SW480 (cell line): Measurements from ENCODE around the gene ANKS1B.

Source experiments
- DNase-seq: peaks from one replicate; pipeline ENCODE4 v3.0.0-alpha.2; 2016; ENCODE audit warnings: low spot score

Gene ANKS1B

DNA sequence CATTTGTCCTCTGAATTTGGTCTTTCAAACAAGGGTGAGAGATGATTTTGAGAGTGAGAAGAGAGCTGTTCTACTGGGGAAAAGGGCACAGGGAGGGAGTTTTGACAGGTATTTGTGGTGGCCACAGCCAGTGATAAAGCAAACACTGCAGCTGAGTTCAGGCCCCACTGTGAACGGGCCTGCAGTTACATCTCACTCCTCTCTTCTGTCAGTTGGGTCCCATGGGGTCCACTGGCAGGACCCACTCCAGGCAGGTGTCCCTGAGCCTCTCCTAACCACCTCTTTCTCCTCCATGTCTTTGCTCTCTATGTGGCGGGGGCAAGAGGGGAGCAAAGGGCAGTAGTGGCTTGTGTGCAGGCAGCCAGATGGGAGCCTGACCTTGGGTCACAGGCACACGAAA is 1044.8 kb downstream of the ANKS1B start:
- no peak for DNase-seq

DNA sequence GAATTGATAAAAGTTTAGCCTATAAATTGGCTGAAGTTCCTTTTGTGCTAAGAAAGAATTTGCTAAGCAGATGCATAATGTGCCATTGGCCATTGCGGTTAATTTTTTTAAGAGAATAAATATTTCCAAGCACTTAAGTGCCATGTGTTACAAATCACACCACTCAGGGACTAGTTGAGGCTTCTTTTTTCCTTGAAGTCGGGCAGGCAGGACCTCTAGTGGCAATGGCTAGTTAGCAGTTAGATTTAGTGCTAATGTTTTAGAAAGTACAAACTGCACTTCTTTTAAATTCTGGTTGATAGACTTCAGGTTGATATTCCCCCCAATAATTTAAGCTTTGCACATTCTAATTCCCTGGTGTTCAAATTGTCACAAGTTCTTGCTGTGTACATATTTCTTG is 1045.4 kb downstream of the ANKS1B start:
- DNase-seq, result peak; percentile 30

DNA sequence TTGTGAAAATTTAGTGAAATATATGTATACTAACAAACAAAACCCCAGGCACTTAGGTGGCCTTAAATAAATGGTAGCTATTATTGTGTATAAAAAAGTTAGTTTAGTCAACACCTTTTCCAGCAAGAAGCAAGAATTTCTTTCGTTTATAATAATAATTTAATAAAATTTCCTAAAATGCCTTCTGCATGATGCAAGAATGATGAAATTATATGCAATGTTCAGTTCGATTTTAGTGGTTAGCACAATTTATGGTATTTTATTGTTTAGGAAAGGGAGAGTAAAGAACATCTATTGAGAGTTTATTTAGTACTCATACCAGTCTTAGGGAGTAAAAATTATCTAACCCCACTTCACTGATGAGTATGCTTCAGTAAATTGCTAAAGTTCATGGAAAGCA is 1048.9 kb downstream of the ANKS1B start:
- no peak for DNase-seq

DNA sequence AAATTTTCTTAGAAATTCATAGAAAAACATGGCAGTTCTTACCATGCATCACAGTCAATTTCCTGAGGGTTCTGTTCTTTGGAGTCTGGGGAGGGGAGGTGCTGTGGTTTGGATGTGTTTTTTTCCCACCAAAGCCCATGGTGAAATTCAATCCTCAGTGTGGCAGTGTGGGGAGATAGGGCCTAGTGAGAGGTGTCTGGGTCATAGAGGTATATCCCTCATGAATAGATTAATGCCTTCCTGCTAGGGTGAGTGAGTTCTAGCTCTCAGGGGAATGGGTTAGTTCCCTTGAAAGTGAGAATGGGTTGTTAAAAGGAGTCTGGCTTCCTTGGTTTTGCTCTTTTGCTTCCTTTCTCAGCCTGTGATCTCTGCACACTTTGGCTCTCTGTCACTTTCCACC is 1061.9 kb downstream of the ANKS1B start:
- DNase-seq, result no peak

DNA sequence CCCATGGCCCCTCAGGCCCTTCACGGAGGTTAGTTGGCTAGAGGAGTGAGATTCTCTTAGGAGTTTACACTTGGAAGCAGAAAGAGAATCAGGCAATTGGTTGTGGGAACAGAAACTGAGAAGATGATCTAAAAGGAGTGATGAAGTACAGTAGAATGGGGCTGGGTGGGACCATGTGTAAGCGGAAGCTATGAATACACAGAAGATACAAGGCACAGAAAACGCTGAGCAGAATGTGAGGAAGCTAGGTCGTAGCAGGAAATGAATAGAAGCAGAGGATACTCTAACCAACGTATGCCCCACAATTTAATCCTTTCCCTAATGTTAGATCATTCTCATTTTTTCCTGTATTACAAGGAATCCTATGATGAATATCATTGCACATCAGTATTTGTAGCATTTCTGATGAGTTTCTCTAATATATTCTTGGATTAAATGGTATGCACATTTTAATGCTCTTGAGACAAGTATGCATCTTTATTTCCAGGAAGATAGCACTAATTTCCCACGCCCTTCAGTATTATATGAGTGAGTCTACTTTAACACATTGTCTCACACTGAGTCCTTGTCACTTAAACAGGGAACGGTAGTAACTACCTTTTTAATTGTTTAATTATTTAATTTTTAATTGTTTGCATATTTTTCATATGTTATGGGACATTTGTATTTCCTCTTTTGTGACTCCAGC is 1066.4 kb downstream of the ANKS1B start:
- DNase-seq, result no peak

DNA sequence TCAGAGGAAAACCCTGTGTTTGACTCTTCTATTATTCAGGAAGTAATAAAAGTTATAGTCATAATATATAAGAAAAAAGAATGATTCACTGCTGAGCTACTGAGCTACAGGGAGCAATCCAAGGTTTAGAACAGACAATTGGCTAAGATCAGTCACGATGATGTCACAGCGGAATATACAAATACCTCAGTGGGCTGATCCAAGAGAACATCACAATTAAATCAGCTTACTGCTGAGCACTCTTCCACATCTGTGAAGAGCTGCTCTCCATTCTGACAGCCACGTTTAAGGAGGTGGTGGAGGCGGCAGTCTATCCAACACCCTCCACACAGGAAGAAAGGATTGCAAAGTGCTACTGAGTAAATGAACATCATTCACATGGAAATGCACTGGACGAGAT is 1068.6 kb downstream of the ANKS1B start:
- no peak for DNase-seq

DNA sequence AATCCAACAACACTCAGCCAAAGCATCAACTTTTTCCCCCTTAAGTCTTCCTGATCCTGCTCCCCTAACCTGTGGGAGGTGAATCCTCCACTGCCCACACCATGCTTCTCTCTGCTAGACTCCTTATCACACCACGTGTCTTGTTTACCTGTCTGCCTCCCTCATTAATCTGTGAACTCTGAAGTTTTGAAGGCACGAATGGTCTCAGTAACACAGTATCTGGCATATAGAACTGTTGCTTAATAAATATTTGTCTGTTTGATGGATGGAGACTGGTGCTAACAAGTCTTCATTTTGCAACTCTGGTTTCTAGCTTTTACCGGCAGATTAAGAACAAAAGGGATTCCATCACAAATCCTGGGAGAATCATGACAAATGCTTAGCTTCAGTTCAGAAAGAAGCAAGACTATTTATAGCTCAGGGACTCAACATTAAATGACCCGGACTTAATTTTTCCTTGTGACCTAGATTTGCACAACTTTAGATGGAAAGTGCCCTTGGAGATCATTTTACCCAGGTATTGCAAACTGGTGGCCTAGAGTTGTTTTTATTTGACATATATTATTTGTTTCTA is 1072.2 kb downstream of the ANKS1B start:
- no peak for DNase-seq

DNA sequence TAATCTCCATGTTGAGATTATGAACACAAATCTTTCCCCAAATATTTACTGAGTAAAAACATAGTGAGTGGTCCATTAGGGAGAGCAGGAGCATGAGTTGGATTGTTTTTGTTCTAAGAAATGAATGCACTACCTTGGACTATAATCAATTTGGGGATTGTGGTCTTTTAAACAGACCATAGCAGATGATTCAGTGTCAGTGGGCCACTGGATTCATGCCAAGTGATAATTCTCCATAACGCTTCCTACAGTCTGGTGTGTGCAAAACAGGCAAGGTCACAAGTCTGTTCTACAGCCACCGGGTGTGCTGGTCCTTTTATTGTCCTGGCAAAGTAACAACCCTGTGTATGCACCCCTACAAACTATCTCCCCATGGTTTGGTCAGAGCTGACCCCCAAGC is 1073.3 kb downstream of the ANKS1B start:
- no peak for DNase-seq

DNA sequence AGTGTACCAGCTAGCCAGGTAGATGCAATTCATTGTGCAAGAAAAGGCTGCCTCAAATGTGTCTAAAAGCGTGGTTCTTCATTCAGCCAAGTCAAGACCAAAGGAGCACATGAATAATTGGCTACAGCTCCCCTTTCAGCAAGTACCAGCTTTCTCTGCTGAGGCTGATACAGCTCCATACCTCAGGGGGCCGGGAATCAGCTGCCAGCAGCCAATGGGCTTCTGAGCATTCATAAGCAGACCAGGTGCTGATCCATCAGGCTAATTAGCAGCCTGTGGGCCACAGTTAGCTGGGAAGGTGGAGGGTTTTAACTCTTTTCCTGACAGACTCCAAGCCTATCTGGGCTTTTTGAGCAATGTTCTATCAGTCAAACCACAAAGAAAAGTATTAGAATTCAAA is 1075.0 kb downstream of the ANKS1B start:
- DNase-seq, result no peak

DNA sequence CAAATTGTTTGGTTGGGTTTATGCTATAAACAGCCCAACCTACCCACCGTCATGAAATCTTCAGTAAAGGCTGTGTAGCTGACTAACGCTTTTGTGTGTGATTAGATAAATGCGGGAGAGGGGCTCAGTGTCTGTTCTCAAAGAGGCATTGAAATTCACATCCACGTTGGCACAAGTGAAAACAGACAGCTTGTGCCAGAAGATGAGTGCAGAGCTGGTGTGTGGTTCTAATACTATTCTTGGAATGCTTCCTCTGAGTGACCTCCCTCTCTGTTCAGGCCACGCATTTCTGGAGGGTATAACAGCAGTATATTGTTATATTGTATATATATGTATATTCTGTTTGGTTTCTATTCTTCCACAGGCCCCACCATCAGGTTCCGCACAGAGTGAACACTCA is 1075.9 kb downstream of the ANKS1B start:
- no peak for DNase-seq

DNA sequence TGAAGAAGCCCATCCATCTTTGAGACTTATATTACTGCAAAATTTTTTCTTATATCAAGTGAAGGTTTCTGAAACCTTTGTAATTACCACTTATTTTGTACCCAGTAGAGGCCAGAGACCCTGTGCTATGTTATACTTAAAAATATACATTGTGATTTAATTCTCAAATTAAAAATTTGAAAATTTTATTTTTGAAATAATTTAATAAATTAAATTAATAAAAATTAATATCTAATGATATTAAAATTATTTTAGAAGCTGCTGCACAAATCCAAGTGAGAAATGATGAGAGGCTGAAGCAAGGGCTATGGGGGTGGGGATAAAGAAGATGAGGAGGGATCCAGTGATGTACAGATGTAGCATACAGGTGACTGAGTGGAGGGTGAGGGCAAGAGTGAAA is 1080.9 kb downstream of the ANKS1B start:
- no peak for DNase-seq

DNA sequence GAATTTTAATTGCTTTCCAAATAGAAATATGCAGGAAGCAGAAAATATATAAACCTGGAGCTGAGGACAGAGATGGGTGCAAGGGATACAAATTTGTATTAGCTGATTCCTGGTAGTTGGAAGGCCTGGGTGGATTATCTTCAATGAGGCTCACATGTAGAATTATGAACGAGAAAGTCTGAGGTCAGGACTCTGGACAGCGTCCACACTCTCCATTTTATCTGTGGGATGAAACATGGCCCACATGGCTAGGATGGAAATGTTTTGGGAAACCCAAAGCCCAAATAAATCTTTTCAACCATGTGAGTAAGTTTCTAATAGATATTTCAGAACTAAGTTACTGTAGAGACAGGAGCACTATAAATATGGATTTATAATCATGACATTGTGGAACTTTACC is 1083.5 kb downstream of the ANKS1B start:
- DNase-seq, result no peak

DNA sequence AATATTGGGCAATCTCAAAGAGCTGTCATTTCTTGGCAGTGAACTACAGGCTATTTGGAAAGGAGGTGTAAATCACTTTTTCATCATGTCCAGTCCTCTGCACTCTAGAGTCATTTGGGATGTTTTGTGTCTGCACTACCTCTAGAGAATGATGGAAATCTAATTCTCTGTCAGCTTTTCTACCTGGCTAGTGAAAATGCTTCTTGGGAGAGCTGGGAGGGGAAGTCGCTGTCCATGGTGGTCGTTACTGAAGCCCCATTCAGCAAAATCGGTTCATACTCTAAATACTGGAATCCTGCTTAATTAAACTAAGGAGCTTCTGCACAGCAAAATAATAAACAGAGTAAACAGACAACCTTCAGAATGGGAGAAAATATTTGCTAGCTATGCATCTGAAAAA is 1087.8 kb downstream of the ANKS1B start:
- DNase-seq, result no peak

DNA sequence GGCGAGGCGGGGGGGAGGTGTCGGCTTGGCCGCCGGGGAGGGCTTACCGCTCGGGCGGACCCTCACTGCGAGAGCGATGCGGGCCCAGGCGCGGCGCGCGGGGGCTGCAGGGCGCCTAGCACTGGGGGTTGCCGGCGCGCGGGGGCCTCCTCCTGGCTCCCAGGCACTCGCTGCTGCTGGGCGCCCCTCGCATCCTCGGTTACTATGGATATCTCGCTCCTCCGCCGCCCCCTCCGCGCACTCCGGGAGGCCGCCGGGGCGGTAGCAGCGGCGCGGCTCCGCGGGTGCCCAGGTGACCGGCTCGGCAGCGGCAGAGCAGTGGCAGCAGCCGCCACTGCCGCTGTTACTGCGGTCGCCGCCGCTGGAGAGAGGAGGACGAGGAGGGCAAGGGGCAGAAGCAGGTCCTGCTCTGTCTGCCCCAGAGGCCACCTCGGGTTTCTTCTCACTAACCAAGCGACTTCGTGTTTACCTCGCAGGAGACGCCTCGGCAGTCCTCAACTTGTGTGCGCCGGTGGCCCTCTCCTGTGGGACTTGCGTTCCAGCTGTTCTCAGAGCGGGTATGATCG is 1089.6 kb downstream of the ANKS1B start:
- no peak for DNase-seq

DNA sequence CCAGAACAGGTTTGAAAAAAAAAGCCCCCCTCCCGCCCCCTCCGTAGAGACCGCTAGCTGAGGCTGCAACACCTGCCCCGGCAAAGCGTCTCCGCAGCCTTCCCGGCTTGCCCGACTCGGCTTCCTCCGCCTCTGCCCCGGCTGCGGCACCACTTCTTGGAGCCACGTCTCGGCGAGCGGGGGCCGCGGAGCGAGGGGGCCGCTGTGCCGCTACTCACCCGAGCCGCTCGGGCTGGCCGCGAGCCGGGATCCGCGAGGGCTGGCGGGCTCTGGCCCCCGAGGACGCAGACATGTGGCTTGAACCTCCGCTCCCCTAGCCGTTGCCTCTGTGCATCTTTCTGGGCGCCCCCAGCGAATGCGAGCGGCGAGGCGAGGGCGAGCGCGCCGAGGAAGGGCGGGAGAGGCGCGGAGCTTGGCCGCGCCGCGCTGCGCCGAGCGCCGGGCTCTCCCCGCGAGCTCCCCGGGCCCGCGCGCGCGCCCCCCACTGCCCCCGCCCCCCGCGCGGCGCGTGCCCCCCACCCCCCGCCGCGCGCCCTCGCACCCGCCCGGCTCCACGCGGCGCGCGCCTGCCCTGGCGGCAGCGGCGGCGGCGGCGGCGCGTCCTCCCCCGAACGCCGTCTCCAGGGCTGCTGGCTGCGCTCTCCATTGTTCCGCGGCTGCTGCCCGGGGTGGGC is 1090.2 kb downstream of the ANKS1B start:
- no peak for DNase-seq

DNA sequence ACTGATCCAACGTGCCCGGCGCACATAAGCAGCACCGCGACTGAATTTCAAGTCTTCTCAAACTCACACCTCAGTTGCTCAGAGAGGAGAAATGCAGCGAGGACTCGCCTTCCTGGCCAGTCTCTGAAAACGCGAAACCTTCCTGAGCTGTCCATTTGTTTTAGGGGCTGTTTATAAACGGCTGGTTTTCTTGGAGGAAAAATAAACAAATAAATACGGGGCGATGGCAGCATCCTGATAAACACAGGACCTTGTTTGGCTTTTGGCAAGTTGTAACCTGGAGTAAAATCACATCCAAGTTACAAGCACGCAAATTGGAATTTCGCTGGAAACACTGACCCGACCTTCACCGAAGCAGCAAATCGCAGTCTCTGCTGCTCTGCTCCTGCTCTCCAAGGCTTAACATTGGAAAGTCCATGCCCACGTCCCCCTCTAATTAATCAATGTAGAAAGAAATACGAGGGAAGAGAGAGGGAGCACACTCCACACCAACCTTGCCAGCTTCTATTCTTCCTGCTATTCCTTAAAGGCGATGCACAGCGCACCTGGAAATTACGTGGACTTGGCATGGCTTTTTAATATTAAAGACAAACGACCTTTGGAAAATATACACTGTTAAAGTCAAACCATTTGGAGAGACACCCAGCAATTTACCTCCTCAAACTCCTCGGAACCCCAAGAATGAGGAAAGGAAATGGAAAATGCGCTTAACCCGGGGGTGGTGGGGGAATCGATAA is 1090.9 kb downstream of the ANKS1B start:
- DNase-seq, result no peak

DNA sequence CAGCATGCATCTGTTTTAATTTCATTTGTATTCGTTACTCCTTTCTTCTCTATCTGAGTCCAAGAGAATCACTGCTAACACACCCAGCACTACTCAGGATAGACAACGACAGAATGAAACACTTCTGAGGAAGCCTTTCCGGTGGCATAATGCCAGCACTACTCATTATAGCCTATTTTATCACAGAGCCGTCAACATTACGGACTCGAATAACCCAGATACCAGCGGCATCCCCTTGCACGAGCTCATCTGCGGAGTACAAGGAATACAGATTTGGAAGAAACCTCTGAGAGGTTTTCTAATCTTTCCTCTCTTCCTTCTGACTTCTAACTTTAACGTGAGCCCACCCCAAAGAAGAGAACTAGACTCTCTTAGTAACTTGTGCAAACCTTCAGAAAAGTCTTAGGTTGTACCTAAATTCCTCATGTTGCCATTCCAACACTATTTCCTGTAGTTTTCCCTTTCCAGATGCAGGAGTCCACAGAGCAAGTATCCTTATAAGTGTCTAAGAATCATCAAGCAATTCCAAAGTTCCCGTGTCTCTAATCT is 1091.5 kb downstream of the ANKS1B start:
- no peak for DNase-seq

DNA sequence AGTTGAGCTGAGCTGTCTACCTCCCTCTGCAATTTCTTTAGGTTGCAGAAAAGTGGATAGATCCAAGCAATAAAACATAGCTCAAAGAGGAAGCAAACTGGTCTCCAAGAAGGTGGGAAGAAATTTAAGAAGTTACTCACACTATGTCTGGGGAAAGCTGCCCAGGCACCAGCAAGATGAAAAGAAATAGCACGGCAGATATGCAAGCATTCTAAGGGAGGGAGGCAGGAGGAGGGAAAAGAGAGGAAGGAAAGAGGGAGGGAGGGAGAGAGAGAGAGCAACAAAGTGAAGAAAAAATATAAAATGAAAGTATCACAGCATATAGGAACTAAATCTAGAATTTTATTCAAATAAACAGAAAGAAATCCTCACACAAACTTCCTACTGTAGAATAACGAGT is 1099.0 kb downstream of the ANKS1B start:
- DNase-seq, result no peak

DNA sequence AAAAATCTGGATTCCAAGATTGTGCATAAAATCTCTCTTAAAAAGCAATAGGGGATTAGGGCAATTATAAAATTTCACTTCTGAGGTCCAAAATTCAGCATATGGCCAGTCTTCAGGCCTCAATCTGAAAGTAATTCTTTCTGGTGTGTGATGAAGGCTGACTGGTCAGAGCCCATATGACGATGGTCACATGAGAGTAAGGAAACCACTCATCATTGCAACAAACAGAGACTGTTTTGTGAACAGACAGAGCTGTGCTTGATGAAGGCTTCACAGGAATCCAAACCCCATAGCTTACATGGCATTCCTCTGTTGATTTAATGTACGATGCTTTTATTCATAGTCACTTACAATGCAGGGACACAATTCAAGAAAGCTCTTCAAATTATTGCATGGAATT is 1101.5 kb downstream of the ANKS1B start:
- no peak for DNase-seq

DNA sequence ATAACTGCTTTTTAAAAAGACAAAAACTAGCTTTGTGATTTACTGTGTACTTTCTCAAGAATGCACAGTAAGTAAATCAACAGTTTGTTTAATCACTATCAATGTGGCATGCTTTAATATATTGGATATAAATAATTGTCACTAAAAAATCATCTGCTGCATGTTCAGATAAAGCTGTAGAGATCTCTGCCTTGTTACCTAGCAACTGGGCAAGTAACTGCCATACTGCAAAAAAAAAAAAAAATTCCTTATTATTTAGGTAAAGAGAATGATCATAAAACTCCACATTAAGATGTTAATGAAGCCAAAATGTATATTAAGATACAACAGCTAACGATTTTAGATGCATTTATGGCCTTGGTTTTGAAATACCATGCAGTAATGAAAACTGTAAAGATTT is 1102.2 kb downstream of the ANKS1B start:
- DNase-seq, result no peak

DNA sequence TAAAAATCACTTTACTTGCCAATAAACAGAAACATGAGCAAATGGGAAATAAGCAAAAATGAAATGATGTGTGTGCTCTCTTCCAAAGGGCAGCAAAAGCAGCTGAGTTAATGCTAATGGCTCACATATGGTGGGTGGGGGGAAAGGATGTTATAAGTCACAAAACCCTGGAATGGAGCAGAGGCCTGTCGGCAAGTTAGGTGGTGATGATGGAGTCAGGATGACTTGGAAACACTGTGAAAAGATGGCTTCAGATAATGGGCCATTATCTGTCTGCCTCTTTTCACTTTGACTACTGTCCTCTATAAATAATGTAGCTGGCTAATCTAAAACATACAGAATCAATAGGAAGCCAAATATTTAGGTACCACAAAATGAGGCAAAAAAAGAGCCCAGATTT is 1111.0 kb downstream of the ANKS1B start:
- DNase-seq, result no peak

DNA sequence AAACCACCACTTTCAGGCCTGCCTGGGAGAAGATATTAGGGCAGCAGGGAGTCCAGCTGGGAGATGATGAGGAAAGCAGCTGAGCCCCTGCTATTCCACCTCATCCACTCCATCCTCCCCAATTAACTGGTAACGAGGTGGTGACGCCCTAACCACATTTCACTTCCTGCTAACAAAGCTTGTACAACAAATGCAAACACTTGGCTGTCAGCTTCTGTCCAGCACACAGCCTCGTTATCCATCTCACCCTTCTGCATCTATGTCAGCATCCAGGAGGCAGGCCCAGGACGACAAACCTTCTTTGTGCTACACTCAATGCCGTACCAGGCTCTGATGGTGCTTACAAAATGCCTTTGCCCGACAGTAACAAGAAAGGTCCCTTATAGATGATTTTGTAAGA is 1114.2 kb downstream of the ANKS1B start:
- DNase-seq, result no peak
